Measurements from ENCODE around the gene PDS5B.

Gene PDS5B

GRCh38 chr13:32751340-32751739 lies 165.1 kb downstream of the PDS5B start:
- TF ChIP-seq CTCF (IDR thresholded peaks at IDR 0.05; ENCODE audit: low read depth, low read length): no peak

GRCh38 chr13:32752311-32752710 lies 166.1 kb downstream of the PDS5B start:
- no peak overlapping the region for H3K4me3 ChIP-seq (ENCODE audit: low read depth, low read length)
- TF ChIP-seq CTCF (IDR thresholded peaks at IDR 0.05; ENCODE audit: low read depth, low read length): no peak

More at GRCh38 chr13:32751340-32751739, 165.1 kb downstream of the PDS5B start:
- H3K4me3 ChIP-seq (ENCODE audit: low read depth, low read length): no peak overlapping the region

- no peak overlapping the region for H3K4me3 ChIP-seq (ENCODE audit: low read depth, low read length)
- no peak for TF ChIP-seq CTCF (IDR thresholded peaks at IDR 0.05; ENCODE audit: low read depth, low read length)
Observed at GRCh38 chr13:32752997-32753606, 166.8 kb downstream of the PDS5B start.

- H3K4me3 ChIP-seq (ENCODE audit: low read depth, low read length): no peak overlapping the region
- TF ChIP-seq CTCF (IDR thresholded peaks at IDR 0.05; ENCODE audit: low read depth, low read length): no peak
Observed at GRCh38 chr13:32754179-32754578, 167.9 kb downstream of the PDS5B start.

GRCh38 chr13:32759152-32759551 lies 172.9 kb downstream of the PDS5B start:
- no peak for TF ChIP-seq CTCF (IDR thresholded peaks at IDR 0.05; ENCODE audit: low read depth, low read length)
- H3K4me3 ChIP-seq (ENCODE audit: low read depth, low read length): no peak overlapping the region

- no peak for TF ChIP-seq CTCF (IDR thresholded peaks at IDR 0.05; ENCODE audit: low read depth, low read length)
- no peak overlapping the region for H3K4me3 ChIP-seq (ENCODE audit: low read depth, low read length)
Observed at GRCh38 chr13:32761472-32761871, 175.2 kb downstream of the PDS5B start.

GRCh38 chr13:32779119-32779518 lies 192.9 kb downstream of the PDS5B start:
- no peak overlapping the region for H3K4me3 ChIP-seq (ENCODE audit: low read depth, low read length)
- no peak for TF ChIP-seq CTCF (IDR thresholded peaks at IDR 0.05; ENCODE audit: low read depth, low read length)
